Activated CD8-positive, alpha-beta memory T cell treated with anti-CD3 and anti-CD28 coated beads, Interleukin-2, amount 50 U/mL, for 4 hours (primary cell): ENCODE results near the gene IFI27.

Experiments used
- DNase-seq: peaks from one replicate; pipeline ENCODE4 v3.0.0-alpha.2; 2020

IFI27 gene

GRCh38 chr14:94161058-94161457 is 50.5 kb downstream of the IFI27 start:
- no peak for DNase-seq

- DNase-seq = no peak
Measured at GRCh38 chr14:94161981-94162380, 51.4 kb downstream of the IFI27 start.

- no peak for DNase-seq
Measured at GRCh38 chr14:94162466-94162865, 51.9 kb downstream of the IFI27 start.

- DNase-seq = no peak
Measured at GRCh38 chr14:94163796-94164195, 53.3 kb downstream of the IFI27 start.

- no peak for DNase-seq
Measured at GRCh38 chr14:94164685-94165431, 54.3 kb downstream of the IFI27 start.

GRCh38 chr14:94165744-94166143 is 55.2 kb downstream of the IFI27 start:
- DNase-seq = no peak
